ENCODE results near the gene TBC1D14.
A peak's percentile ranks its signal among the peaks of the same experiment; 100 is the strongest.

Gene TBC1D14

DNA sequence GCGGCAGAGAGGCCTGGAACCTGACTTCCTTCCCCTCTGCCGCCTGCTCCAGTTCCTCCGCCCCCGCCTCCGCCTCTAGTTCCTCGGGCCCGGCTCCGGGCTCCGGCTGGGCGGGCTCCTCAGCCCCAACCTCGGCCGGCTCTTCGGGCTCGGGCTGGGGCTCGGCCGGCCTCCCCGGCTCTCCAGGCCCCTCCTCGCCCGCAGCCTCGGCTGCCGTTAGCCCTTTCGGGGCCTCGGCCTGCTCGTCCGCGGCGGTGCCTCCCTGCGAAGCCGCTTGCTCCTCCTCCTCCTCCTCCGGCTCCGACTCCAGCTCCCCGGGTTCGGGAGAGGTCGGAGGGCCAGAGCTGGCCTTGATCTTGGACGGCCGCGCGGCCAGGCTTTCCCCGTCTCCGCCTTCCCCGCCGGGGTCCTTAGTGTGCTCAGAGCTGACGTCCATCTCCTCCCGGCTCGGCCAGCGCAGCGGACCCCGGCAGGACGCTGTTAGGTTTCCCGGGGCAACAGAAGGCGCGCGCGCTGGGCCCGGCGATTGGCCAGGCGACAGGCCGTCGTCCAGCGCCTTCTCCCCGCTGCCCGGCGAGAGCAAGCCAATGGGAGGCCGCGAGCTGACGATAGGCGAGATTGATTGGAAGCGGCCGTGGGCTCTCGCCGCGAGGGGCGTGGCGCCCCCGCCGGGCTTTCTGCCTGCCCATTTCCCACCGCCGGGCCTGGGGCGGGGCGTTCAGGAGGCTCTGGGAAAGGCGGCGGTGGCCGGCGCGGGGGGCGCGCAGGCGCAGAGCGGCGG is 133.1 kb downstream of the TBC1D14 start:
- DNase-seq (ENCODE audit: low read depth in 2 of 2), result peak; percentile 85 to 93

GRCh38 chr4:7043284-7044136 is 133.9 kb downstream of the TBC1D14 start, which contains the start of gene TADA2B:
Gene TADA2B (plus strand): TSS chr4:7043372. CDS start chr4:7043580, 208 bp downstream.
- peak; percentile 28 to 38 for DNase-seq (ENCODE audit: low read depth in 2 of 2)

GRCh38 chr4:7044137-7044930 is 134.7 kb downstream of the TBC1D14 start:
- no peak for DNase-seq (ENCODE audit: low read depth in 2 of 2)

DNA sequence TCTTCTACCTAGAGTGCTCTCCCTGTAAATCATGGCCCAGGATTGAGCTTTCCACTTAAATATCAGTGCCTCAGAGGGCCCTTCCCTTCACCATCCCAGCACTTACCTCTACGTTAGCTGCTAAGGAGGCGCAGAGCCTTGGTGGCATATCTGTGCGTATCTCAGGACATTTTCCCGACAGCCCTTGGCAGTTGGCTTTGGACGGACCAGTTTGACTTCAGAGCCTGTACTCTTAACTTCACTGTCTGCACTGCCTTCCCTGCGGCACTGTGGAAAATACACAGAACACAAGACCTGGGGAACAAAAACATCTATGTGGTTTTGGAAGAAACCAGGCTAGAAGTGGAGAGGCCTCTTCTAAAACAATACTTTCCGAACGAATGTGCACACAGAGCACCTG is 135.9 kb downstream of the TBC1D14 start:
- DNase-seq (ENCODE audit: low read depth in 2 of 2), result no peak

- DNase-seq (ENCODE audit: low read depth in 2 of 2), result no peak
Observed at GRCh38 chr4:7045961-7046921, 136.6 kb downstream of the TBC1D14 start.

- DNase-seq (ENCODE audit: low read depth in 2 of 2), result no peak
Observed at GRCh38 chr4:7046971-7047370, 137.3 kb downstream of the TBC1D14 start.

DNA sequence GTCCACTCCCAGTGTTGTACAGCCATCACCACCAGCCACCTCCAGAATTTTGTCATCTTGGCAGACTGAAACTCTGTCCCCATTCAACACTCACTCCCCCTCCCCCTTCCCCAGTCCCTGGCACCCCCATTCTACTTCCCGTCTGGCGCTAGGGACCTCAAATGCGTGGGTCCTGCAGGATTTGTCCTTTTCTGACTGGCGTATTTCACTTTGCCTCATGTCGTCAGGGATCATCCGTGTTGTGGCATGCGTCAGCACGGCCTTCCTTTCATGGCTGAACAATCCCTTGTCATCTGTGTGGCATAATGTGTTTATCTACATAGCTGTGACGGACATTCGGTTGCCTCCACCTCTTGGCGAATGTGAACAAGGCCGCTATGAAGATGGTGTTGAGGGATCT is 139.0 kb downstream of the TBC1D14 start:
- DNase-seq (ENCODE audit: low read depth in 2 of 2), result no peak

DNA sequence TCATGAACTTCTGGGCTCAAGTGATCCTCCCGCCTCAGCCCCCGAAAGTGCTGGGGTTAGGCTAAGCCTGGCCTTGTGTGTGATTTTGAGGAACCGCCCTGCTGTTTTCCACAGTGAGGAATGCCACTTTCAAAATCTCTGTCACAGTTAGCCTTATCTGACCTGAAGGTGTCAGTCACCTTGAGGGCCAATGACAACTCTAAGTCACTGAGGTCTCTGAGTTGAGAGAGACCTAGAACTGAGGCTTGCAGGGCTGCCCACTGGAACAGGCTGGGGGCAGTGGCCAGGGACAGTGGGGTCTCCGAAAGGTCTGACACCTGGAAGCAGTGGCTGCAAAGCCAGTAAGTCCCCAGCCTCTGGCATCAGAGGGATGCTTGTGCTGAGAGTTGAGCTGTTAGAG is 139.7 kb downstream of the TBC1D14 start:
- DNase-seq (ENCODE audit: low read depth in 2 of 2), result no peak

- no peak for DNase-seq (ENCODE audit: low read depth in 2 of 2)
Observed at GRCh38 chr4:7049739-7050138, 140.1 kb downstream of the TBC1D14 start.

DNA sequence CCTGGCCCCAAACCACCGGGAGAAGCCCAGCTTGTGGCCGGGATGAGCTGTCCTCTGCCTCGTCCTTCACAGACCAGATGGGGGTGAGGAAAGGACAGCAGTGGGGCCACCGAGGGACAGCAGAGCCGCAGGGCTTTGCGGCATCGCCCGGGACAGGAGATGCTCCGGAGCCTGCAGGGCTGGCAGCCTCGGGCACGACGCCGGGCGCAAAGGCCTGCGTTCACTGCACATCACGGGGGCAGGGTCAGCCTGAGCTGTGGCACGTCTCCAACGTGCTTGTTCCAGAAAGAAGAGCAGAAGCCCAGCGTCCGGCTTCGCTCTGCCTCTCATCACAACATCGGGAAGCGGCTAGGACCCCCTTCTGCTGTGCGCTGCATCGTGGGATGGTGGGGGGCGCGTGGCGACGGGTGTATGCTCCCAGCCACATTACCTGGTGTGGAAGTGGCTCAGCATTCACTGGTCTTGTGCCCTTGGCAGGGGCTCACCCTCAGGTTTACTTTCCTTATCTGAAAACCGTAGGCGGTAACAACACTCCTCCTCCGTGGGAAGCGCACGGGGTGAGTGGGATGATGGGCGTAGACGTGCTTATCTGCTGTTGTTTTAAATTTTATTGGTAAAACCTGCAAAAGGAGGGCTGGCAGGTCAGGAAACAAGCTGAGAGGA is 141.0 kb downstream of the TBC1D14 start:
- DNase-seq (ENCODE audit: low read depth in 2 of 2), result no peak

GRCh38 chr4:7051144-7051495 is 141.5 kb downstream of the TBC1D14 start:
- no peak for DNase-seq (ENCODE audit: low read depth in 2 of 2)

GRCh38 chr4:7051905-7052304 is 142.3 kb downstream of the TBC1D14 start:
- no peak for DNase-seq (ENCODE audit: low read depth in 2 of 2)

- DNase-seq (ENCODE audit: low read depth in 2 of 2), result no peak
Observed at GRCh38 chr4:7052313-7052712, 142.7 kb downstream of the TBC1D14 start.

DNA sequence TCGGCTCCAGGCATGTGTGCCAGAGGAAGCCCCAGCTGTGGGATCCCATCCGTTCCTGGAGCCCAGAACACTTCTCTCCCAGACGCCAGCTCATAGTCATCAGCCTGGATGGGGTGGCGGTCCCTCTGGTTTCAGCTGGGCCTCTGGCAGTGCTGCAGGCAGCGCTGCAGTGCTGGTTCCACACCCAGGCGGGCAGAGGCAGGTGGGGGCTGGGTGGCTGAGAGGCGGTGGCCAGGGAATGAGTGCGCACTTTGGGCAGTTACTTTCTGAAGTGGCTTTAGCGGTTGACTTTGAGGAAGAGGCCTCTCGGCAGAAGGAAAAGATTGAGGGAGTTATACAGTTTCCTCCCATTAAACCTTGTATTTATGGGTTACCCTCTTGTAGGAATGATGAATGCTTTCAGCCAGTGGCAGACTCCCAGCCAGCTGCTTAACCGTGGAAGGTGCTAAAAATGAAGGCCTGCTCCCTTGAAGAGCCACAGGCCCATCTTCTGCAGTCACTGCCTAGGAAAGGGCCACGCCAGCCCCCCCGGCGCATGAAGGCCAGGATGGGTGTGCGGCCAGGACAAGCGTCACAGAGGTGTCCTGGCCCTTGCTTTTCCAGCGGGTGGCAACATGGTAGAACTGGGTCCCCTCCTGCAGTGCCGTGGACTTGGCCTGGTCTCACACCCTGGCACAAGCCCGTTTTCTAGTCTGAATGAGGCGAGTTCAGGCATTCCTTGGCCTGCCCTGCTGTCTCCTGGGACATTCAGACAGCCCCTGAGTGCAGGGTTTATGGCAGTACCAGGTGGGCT is 143.5 kb downstream of the TBC1D14 start:
- no peak for DNase-seq (ENCODE audit: low read depth in 2 of 2)

DNA sequence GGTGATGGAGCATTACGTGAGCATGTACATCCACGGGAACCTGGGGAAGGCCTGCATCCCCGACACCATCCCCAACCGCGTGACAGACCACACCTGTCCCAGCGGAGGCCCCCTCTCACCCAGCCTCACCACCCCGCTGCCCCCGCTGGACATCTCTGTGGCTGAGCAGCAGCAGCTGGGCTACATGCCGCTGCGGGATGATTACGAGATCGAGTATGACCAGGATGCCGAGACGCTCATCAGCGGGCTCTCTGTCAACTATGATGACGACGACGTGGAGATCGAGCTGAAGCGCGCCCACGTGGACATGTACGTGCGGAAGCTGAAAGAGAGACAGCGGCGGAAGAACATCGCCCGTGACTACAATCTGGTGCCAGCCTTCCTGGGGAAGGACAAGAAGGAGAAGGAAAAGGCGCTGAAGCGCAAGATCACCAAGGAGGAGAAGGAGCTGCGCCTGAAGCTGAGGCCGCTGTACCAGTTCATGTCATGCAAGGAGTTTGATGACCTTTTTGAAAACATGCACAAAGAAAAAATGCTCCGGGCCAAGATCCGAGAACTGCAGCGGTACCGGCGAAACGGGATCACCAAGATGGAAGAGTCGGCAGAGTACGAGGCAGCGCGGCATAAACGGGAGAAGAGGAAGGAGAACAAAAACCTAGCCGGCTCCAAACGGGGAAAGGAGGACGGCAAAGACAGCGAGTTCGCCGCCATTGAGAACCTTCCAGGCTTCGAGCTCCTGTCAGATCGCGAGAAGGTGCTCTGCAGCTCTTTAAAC is 144.7 kb downstream of the TBC1D14 start:
- DNase-seq (ENCODE audit: low read depth in 2 of 2), result no peak

DNA sequence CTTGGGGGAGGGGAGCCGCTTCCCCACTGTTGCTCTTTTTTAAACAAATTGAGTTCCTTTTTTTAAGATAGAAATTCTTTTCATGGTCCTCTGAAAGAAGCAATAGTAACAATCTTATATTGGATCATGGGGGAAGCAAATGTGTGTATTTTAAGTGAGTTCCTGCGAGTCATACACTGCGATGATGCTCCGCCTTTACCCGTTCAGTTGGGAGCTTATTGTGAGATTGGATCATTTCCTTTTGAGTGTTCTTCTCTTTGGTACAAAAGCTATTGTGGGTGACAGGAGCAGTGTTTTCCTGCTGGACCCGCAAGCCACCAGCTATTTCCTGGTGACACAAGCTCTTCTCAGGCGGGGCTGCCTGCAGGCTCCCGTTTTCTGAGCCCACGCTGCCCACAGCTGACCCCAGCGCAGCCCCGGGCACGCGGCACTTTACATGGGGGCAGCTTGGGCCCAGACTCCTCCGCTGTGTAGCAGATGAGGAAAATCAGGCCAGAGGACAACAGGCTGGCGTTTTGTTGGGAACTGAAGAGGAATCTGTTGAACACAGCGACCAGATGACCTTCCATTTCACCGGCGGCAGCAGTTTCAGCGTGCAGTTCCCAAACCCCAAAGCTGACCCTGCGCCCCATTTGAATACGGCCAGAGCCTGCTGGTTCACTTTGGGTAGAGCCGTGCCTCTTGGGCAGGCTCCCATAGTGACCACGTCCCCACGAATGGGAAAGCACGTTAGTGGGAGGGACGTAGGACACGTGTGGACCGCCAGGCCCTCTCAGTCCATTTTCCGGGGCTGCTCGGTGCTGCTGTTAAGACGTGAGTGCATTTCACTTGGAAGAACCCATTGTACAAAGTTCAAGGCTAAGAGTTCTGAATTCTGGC is 145.7 kb downstream of the TBC1D14 start:
- DNase-seq (ENCODE audit: low read depth in 2 of 2), result no peak

DNA sequence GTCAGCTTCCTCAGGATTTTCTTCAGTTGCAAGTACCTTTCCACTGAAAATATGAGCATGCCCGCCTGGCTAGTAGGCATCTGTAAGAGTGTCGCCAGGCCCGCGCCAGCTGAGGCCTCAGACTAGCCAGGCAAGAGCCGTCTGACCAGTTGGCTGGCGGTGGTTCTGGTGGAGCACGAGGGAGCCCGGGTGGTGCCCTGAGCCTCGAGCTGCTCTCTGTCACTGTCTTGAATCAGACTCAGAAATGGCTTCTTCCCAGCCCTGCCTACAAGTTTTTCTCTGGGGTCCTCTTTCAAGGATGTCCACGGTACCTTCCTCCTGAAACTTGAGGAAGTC is 146.3 kb downstream of the TBC1D14 start:
- no peak for DNase-seq (ENCODE audit: low read depth in 2 of 2)

- no peak for DNase-seq (ENCODE audit: low read depth in 2 of 2)
Observed at GRCh38 chr4:7058792-7059191, 149.2 kb downstream of the TBC1D14 start.
